KMS-11 (cell line): Measurements from ENCODE around the gene CDKN2AIP.

Experiments
- H2AFZ ChIP-seq: fragments of 200-600 bp; sonication (generic); 2 replicates; pipeline ENCODE4 v1.6.1; 2016; ENCODE audit warnings: antibody characterized with exemption, mixed run types, low read depth
- H3K27ac ChIP-seq: fragments of 200-600 bp; sonication (generic); 2 replicates; pipeline ENCODE4 v1.6.1; 2016; ENCODE audit warnings: mild to moderate bottlenecking, mixed run types
- H3K27me3 ChIP-seq: fragments of 200-600 bp; sonication (generic); 2 replicates; pipeline ENCODE4 v1.6.1; 2017; ENCODE audit warnings: mild to moderate bottlenecking, low read depth, mixed run types, moderate library complexity; ENCODE audit not compliant: insufficient read depth
- H3K36me3 ChIP-seq: fragments of 200-600 bp; sonication (generic); 2 replicates; pipeline ENCODE4 v1.6.1; 2017; ENCODE audit warnings: mild to moderate bottlenecking, mixed run types; ENCODE audit not compliant: insufficient read depth
- H3K4me1 ChIP-seq: fragments of 200-600 bp; sonication (generic); 2 replicates; pipeline ENCODE4 v1.6.1; 2016; ENCODE audit warnings: mild to moderate bottlenecking, low read depth, mixed run types; ENCODE audit not compliant: poor library complexity, severe bottlenecking
- H3K4me2 ChIP-seq: fragments of 200-600 bp; sonication (generic); 2 replicates; pipeline ENCODE4 v1.7.0; 2016; ENCODE audit warnings: mild to moderate bottlenecking, mixed run types
- H3K4me3 ChIP-seq: fragments of 200-600 bp; sonication (generic); IDR thresholded peaks from 2 replicates; pipeline ENCODE4 v1.6.1; 2017; ENCODE audit warnings: low read depth, low read length, mixed read lengths; ENCODE audit not compliant: insufficient read depth
- H3K79me2 ChIP-seq: fragments of 200-600 bp; sonication (generic); 2 replicates; pipeline ENCODE4 v1.6.1; 2016; ENCODE audit warnings: low read depth, mixed run types; ENCODE audit not compliant: insufficient read depth
- H3K9ac ChIP-seq: fragments of 200-600 bp; sonication (generic); 2 replicates; pipeline ENCODE4 v1.6.1; 2016; ENCODE audit warnings: mild to moderate bottlenecking, mixed run types
- H4K20me1 ChIP-seq: fragments of 200-600 bp; sonication (generic); 2 replicates; pipeline ENCODE4 v1.6.1; 2016; ENCODE audit warnings: mild to moderate bottlenecking, mixed run types; ENCODE audit not compliant: insufficient read depth
- TF ChIP-seq, protein P1 (sequence below): fragments of 200-600 bp; sonication (generic); conservative IDR thresholded peaks from 2 replicates; pipeline ENCODE4 v1.6.1; 2017; ENCODE audit warnings: low read depth, mild to moderate bottlenecking, antibody characterized with exemption, low read length, moderate library complexity, mixed read lengths

Gene CDKN2AIP

GRCh38 chr4:183467246-183467645, 22.8 kb downstream of the CDKN2AIP start:
- Histone ChIP-seq H3K4me1 (no peaks in the 10 kb centered on the region), H3K36me3 (no peaks in the 10 kb centered on the region), H3K27me3 (no peaks in the 10 kb centered on the region), H2AFZ (no peak overlapping the region), H4K20me1 (no peaks in the 10 kb centered on the region), H3K79me2 (no peaks in the 10 kb centered on the region), H3K4me2 (no peak overlapping the region), H3K9ac (no peak overlapping the region), H3K4me3 (no peak overlapping the region), H3K27ac (no peak overlapping the region)
- TF ChIP-seq, protein P1, sequence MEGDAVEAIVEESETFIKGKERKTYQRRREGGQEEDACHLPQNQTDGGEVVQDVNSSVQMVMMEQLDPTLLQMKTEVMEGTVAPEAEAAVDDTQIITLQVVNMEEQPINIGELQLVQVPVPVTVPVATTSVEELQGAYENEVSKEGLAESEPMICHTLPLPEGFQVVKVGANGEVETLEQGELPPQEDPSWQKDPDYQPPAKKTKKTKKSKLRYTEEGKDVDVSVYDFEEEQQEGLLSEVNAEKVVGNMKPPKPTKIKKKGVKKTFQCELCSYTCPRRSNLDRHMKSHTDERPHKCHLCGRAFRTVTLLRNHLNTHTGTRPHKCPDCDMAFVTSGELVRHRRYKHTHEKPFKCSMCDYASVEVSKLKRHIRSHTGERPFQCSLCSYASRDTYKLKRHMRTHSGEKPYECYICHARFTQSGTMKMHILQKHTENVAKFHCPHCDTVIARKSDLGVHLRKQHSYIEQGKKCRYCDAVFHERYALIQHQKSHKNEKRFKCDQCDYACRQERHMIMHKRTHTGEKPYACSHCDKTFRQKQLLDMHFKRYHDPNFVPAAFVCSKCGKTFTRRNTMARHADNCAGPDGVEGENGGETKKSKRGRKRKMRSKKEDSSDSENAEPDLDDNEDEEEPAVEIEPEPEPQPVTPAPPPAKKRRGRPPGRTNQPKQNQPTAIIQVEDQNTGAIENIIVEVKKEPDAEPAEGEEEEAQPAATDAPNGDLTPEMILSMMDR, result no peak

- Histone ChIP-seq H3K79me2 (no peaks in the 10 kb centered on the region), H3K4me2 (no peak overlapping the region), H3K27me3 (no peaks in the 10 kb centered on the region), H2AFZ (no peak overlapping the region), H3K4me3 (no peak overlapping the region), H4K20me1 (no peaks in the 10 kb centered on the region), H3K9ac (no peak overlapping the region), H3K27ac (no peak overlapping the region), H3K4me1 (no peaks in the 10 kb centered on the region), H3K36me3 (no peaks in the 10 kb centered on the region)
- TF ChIP-seq, protein P1, result no peak
Observed at GRCh38 chr4:183468210-183469095, 24.0 kb downstream of the CDKN2AIP start.

DNA sequence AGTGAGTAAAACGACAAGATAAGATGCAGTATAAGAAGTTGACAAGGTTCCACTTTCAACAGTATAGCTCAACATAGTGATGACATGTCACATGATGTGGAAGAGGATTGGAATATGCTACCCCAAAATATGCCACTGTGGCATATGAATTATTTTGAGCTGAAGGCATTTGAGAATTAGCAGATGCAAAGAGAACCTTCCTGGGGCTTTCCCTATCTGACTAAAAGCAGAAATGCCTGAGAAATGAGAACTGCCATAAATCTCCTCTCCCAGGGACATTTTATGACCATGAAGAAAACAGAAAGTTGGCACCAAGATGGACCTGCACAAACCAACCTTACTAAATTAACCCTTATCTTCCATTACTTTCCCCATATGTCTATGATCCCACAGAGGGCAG, 24.8 kb downstream of the CDKN2AIP start:
- Histone ChIP-seq H3K9ac (no peak overlapping the region), H3K27ac (no peak overlapping the region), H2AFZ (no peak overlapping the region), H4K20me1 (no peaks in the 10 kb centered on the region), H3K4me3 (no peak overlapping the region), H3K4me1 (no peaks in the 10 kb centered on the region), H3K36me3 (no peaks in the 10 kb centered on the region), H3K4me2 (no peak overlapping the region), H3K79me2 (no peaks in the 10 kb centered on the region), H3K27me3 (no peaks in the 10 kb centered on the region)
- TF ChIP-seq, protein P1, result no peak

DNA sequence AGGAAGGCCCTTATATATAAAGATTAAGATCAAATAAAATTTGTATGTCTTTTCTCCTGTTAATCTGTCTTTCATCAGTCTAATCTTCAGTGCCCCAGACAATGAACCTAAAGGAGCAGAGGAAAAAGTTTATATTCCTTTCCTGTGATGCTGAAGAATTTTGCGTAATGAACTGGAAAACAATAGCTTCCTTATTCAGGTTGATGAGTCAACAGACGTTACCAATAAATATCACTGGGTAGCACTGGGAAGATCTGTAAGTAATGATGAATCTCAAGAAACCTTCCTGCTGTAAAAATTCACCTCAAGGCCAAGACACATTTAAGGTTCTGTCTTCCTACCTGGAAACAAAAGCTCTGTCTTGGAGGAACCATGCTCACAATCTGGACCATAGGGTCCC, 25.5 kb downstream of the CDKN2AIP start:
- H3K36me3 ChIP-seq, result no peaks in the 10 kb centered on the region
- H3K4me3 ChIP-seq, result no peak overlapping the region
- H2AFZ ChIP-seq, result no peak overlapping the region
- no peaks in the 10 kb centered on the region for H3K79me2 ChIP-seq
- no peak overlapping the region for H3K4me2 ChIP-seq
- no peaks in the 10 kb centered on the region for H4K20me1 ChIP-seq
- H3K27me3 ChIP-seq, result no peaks in the 10 kb centered on the region
- H3K9ac ChIP-seq, result no peak overlapping the region
- no peaks in the 10 kb centered on the region for H3K4me1 ChIP-seq
- TF ChIP-seq, protein P1, result no peak
- no peak overlapping the region for H3K27ac ChIP-seq
